HG03571 (cell line): ENCODE results near the gene PKD2L1.
"Not testable (repeated sequence)": the region's sequence is repeated elsewhere in the genome, so short reads cannot be mapped to it uniquely, and the experiment has no call there.

Experiments
- ATAC-seq: cut with Tn5 transposase; IDR thresholded peaks from one replicate; pipeline ENCODE4 v1.9.1; 2021; ENCODE audit not compliant: unreplicated experiment

The PKD2L1 gene

GRCh38 chr10:100330079-100330478, at the start of gene PKD2L1:
PKD2L1 (minus strand) TSS chr10:100330228; CDS start chr10:100330103, 125 bp downstream.
- no peak for ATAC-seq

- ATAC-seq, result no peak
Observed at GRCh38 chr10:100377830-100378229, 47.8 kb upstream of the PKD2L1 start.

GRCh38 chr10:100376656-100377055, 46.6 kb upstream of the PKD2L1 start:
- ATAC-seq, result not testable (repeated sequence)

GRCh38 chr10:100374677-100375353, 44.8 kb upstream of the PKD2L1 start:
- ATAC-seq, result not testable (repeated sequence)

- ATAC-seq, result no peak
Observed at GRCh38 chr10:100374200-100374655, 44.2 kb upstream of the PKD2L1 start.

- ATAC-seq, result peak; percentile 93
Observed at GRCh38 chr10:100373298-100374199, 43.5 kb upstream of the PKD2L1 start.

GRCh38 chr10:100372415-100373297, 42.6 kb upstream of the PKD2L1 start:
- no peak for ATAC-seq

GRCh38 chr10:100371482-100372027, 41.5 kb upstream of the PKD2L1 start:
- ATAC-seq, result no peak

- ATAC-seq, result no peak
Observed at GRCh38 chr10:100370714-100371481, 40.9 kb upstream of the PKD2L1 start.

- no peak for ATAC-seq
Observed at GRCh38 chr10:100368721-100369120, 38.7 kb upstream of the PKD2L1 start.

GRCh38 chr10:100364735-100365391, 34.8 kb upstream of the PKD2L1 start:
- no peak for ATAC-seq

- no peak for ATAC-seq
Observed at GRCh38 chr10:100364175-100364574, 34.1 kb upstream of the PKD2L1 start.

GRCh38 chr10:100362570-100363496, 32.8 kb upstream of the PKD2L1 start:
- ATAC-seq, result no peak

GRCh38 chr10:100360234-100360633, 30.2 kb upstream of the PKD2L1 start:
- ATAC-seq, result no peak

GRCh38 chr10:100359529-100360150, 29.6 kb upstream of the PKD2L1 start:
- ATAC-seq, result no peak

GRCh38 chr10:100359030-100359432, 29.0 kb upstream of the PKD2L1 start:
- ATAC-seq, result no peak

- ATAC-seq, result no peak
Observed at GRCh38 chr10:100357059-100357858, 27.2 kb upstream of the PKD2L1 start.
